Activated naive CD4-positive, alpha-beta T cell treated with anti-CD3 and anti-CD28 coated beads, Interleukin-2, amount 10 ng/mL, durations not matched to agents 7 days and 5 days (primary cell): ENCODE data around the gene CCDC121.
"Not testable (repeated sequence)": the region's sequence is repeated elsewhere in the genome, so short reads cannot be mapped to it uniquely, and the experiment has no call there.

Experiments used
- CTCF ChIA-PET: fragments of 350-600 bp; sonication (Branson Sonifier 250); formaldehyde crosslinking; loops from one replicate; lab custom pipeline; 2021; ENCODE audit warnings: antibody characterized with exemption; lab: Charles Lee
- DNase-seq: peaks from one replicate; pipeline ENCODE4 v3.0.0-alpha.2; 2020
- H3K27ac Mint-ChIP-seq: one replicate; pipeline ENCODE4 v1.8.0; 2021; ENCODE audit warnings: mild to moderate bottlenecking, moderate library complexity, mixed read lengths
- H3K27me3 Mint-ChIP-seq: one replicate; pipeline ENCODE4 v1.8.0; 2021; ENCODE audit warnings: mild to moderate bottlenecking, mixed read lengths
- H3K36me3 Mint-ChIP-seq: one replicate; pipeline ENCODE4 v1.8.0; 2021; ENCODE audit warnings: mixed read lengths
- H3K4me1 Mint-ChIP-seq: one replicate; pipeline ENCODE4 v1.8.0; 2021; ENCODE audit warnings: mixed read lengths
- H3K4me3 Mint-ChIP-seq: one replicate; pipeline ENCODE4 v1.8.0; 2021; ENCODE audit warnings: mild to moderate bottlenecking, moderate library complexity, mixed read lengths
- H3K9me3 Mint-ChIP-seq: one replicate; pipeline ENCODE4 v1.8.0; 2021; ENCODE audit warnings: mixed read lengths

CCDC121 gene

DNA sequence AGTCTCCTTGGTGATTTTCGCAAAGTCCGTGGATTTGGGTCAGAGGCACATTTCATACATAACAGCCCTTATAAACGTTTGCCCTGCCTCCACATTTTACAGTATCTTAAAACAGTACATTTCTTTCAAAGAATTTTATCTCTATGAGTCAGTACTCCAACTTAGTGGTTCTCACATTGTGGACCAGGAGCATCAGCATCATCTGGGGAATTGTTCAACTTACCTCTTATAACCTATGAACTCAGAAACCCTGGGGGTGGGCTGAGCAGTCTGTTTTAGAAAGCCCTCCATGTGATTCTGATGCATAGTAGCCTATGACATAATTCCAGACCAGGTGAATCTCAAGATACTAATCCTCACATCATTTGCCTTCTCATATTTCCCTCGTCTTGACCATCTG is 22.2 kb upstream of the CCDC121 start:
- no peak overlapping the region for H3K27ac Mint-ChIP-seq
- no peaks in the 10 kb centered on the region for H3K4me1 Mint-ChIP-seq
- peaks cover 53% of the 10 kb centered on the region for H3K36me3 Mint-ChIP-seq

DNA sequence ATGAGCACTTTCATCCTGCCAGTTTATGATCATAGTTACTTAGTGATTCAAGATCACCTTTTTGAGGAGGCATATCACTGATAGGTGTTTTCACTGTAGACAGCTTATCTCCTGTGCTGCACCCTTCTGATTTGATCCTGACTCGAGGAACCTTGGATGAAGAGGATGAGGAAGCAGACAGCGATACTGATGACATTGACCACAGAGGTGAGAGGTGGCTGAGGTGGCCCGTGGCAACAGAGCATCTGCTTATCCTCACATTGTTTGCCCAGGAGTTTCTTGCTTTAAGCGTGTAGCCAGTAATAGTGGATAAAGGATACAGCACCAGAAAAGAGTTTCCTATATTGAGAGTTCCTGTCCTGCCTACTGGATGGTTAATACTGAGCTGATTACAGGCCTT is 18.9 kb upstream of the CCDC121 start:
- Mint-ChIP-seq H3K36me3 (peaks cover 36% of the 10 kb centered on the region), H3K27me3 (no peaks in the 10 kb centered on the region), H3K4me3 (no peak overlapping the region), H3K9me3 (no peaks in the 10 kb centered on the region), H3K4me1 (no peaks in the 10 kb centered on the region), H3K27ac (no peak overlapping the region)
- DNase-seq: no peak
- CTCF ChIA-PET: no interaction called here

More for the DNA sequence above, 22.2 kb upstream of the CCDC121 start:
- Mint-ChIP-seq H3K27me3 (no peaks in the 10 kb centered on the region), H3K4me3 (no peak overlapping the region), H3K9me3 (no peaks in the 10 kb centered on the region)
- DNase-seq: no peak
- CTCF ChIA-PET: no interaction called here

DNA sequence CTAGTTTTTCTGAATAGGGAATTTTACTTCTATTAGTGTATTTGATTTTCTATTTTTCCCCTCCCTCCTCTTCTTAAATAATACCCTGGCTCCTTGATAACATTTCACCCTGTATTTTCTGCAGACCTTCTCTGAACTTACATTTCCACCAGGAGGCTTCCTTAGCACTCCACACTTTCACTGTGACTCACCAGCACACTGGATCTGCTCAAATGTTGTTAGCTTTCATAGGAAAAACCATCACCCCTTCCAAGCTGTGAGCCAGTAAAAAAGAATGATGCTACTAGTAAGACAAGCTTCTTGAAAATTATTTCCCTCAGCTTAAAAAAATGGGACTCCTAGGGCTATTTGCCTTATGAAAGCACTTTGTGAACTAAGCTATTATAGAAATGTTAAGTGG is 18.5 kb upstream of the CCDC121 start:
- H3K4me3 Mint-ChIP-seq: no peak overlapping the region

DNA sequence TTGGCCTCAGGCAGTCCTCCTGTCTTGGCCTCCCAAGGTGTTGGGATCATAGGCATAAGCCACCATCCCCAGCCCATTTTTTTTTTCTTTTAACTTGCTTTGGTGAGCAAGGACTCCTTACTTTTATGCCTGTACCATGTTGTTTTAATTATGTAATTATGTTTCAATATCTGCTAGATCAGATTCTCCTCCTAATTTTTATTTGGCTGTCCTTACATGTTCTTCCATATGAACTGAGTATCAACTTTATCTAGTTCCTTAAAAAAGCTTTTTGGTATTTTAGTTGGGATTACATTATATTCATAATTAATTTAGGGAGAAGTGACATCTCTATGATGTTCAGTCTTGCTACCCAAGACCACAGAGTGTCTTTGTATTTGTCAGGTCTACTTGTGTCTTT is 16.4 kb upstream of the CCDC121 start:
- DNase-seq: no peak
- Mint-ChIP-seq H3K36me3 (peaks cover 43% of the 10 kb centered on the region), H3K4me3 (no peak overlapping the region), H3K9me3 (no peaks in the 10 kb centered on the region), H3K27me3 (no peaks in the 10 kb centered on the region), H3K4me1 (no peaks in the 10 kb centered on the region), H3K27ac (no peak overlapping the region)
- CTCF ChIA-PET: interaction anchor here (0.8 kb wide), 1 partner anchor 13 kb away, joined by 3 read pairs; no protein-coding TSS in a partner anchor

More for the DNA sequence above, 18.5 kb upstream of the CCDC121 start:
- Mint-ChIP-seq H3K27me3 (no peaks in the 10 kb centered on the region), H3K4me1 (no peaks in the 10 kb centered on the region), H3K9me3 (no peaks in the 10 kb centered on the region), H3K27ac (no peak overlapping the region), H3K36me3 (peaks cover 35% of the 10 kb centered on the region)
- no peak for DNase-seq
- CTCF ChIA-PET: interaction anchor here (1.4 kb wide), 1 partner anchor 36 kb away, joined by 5 read pairs; no protein-coding TSS in a partner anchor

DNA sequence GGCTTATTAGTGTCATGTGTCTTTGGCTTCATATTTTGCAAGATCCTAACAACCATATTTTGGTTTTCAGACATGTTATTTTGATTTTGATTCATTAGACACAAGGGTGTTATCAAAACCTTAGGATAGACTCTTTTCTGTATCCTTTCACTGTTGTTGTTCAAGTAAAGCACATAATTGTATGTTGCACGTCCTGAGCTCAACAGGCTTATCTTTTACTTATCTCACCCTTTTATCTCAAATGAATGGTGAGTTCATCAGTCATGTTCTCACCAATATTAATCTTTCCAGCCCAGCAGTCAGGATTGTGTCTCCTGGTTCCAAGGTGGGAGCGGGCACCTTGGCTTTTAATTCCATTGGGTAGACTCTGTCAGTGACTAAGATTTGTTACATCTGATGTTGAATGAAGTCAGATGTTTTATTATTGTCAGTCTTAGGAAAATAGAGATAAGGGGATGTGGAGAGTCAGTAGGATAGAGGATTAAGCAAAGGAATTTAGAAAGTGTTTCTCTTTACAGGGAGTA is 12.0 kb upstream of the CCDC121 start:
- no peaks in the 10 kb centered on the region for H3K9me3 Mint-ChIP-seq
- no peaks in the 10 kb centered on the region for H3K27me3 Mint-ChIP-seq
- DNase-seq: no peak
- CTCF ChIA-PET: interaction anchor here (2.2 kb wide), 1 partner anchor 43 kb away, joined by 6 read pairs; no protein-coding TSS in a partner anchor
- H3K4me3 Mint-ChIP-seq: no peak overlapping the region
- peak overlapping the region; percentile 6 for H3K27ac Mint-ChIP-seq
- peaks cover 47% of the 10 kb centered on the region for H3K36me3 Mint-ChIP-seq
- H3K4me1 Mint-ChIP-seq: peaks cover 12% of the 10 kb centered on the region

DNA sequence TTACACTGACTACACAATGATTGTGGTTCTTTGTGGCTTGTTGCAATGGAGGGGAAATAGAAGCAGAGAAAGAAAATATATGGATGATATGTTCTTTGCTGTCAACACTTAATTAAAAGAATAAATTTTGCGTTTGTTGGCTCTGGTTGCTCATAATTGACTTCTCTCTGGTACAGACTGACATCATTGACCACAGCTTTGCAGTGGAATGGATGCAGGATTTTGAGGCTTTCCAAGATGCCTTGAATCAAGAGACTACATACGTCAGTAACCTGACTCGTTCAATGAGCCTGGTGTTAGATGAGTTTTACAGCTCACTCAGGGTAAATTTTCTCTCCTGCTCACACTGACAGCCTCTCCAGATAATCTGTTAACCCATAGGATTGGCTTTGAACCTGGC is 9.9 kb upstream of the CCDC121 start:
- H3K9me3 Mint-ChIP-seq: no peaks in the 10 kb centered on the region
- CTCF ChIA-PET: no interaction called here
- no peaks in the 10 kb centered on the region for H3K27me3 Mint-ChIP-seq
- peaks cover 12% of the 10 kb centered on the region for H3K4me1 Mint-ChIP-seq
- DNase-seq: no peak
- no peak overlapping the region for H3K4me3 Mint-ChIP-seq
- no peak overlapping the region for H3K27ac Mint-ChIP-seq
- peaks cover 59% of the 10 kb centered on the region for H3K36me3 Mint-ChIP-seq

DNA sequence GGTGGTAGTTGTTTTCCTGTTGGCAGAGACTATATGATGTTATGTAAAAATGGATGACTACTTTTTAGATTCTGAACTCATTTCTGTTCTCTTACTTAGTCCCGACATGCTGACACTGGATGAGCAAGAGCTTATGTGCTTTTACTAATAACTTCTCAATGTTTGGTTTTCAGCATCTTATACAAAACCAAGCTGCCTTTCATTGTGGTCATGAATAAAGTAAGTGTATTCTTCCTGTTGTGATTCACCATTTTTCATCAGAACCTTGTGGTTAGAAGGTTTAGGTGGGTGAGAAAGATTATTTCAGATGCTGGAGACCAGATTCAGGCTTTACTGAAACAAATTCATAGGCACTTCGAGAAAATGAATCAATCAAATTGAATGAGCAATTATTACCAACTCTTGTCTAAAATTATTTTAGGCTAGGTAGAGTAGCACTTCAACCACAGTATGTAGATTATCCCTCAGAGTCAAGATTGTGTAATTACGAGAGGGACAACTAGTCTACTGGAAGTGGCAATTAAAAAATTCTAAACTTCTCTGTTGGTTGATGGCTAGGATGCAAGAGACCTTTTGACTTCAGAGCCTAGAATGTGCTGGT is 9.3 kb upstream of the CCDC121 start:
- Mint-ChIP-seq H3K36me3 (peaks cover 58% of the 10 kb centered on the region), H3K27me3 (no peaks in the 10 kb centered on the region), H3K4me3 (no peak overlapping the region), H3K27ac (peak overlapping the region; percentile 71), H3K4me1 (peaks cover 12% of the 10 kb centered on the region), H3K9me3 (no peaks in the 10 kb centered on the region)
- CTCF ChIA-PET: interaction anchor here (0.9 kb wide), 2 partner anchors 42 to 45 kb away, joined by 3 to 4 read pairs; no protein-coding TSS in a partner anchor
- no peak for DNase-seq

DNA sequence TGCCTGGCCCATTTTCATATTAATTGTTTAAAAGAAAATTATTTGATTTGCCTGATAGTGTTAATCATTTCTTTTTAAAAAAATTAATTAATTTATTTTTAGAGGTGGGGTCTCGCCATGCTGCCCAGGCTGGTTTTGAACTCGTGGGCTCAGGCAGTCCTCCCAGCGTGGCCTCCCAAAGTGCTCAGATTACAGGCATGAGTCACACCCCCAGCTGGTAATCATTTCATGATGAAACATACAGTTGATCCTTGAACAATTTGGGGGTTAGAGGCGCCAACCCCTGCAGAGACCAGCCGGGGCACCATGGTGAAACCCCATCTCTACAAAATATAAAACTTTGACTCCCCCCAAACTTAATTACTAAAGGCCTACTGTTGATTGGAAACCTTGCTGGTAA is 8.0 kb upstream of the CCDC121 start:
- no peak overlapping the region for H3K27ac Mint-ChIP-seq
- no peak overlapping the region for H3K4me3 Mint-ChIP-seq
- H3K9me3 Mint-ChIP-seq: no peaks in the 10 kb centered on the region
- peaks cover 57% of the 10 kb centered on the region for H3K36me3 Mint-ChIP-seq
- H3K27me3 Mint-ChIP-seq: no peaks in the 10 kb centered on the region
- DNase-seq: no peak
- H3K4me1 Mint-ChIP-seq: peaks cover 12% of the 10 kb centered on the region
- CTCF ChIA-PET: no interaction called here

DNA sequence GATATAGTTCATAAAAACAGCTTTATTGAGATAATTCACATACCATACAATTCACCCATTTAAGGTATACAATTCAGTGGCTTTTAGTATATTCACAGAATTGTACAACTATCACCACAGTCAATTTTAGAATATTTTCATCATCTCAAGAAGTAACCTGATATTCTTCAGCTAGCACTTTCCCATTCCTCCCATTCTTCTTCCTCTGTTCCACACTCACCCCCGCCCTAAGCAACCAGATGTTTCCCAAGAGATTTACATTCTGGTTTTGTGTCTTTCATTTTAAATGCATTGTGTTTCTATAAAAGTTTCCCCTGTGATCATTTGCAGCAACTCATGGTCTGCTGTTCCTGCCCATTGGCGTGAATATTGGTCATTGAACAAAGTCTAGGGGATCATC is 5.5 kb upstream of the CCDC121 start:
- no peaks in the 10 kb centered on the region for H3K9me3 Mint-ChIP-seq
- H3K4me3 Mint-ChIP-seq: no peak overlapping the region
- H3K4me1 Mint-ChIP-seq: peaks cover 24% of the 10 kb centered on the region
- H3K27me3 Mint-ChIP-seq: no peaks in the 10 kb centered on the region
- no peak overlapping the region for H3K27ac Mint-ChIP-seq
- CTCF ChIA-PET: interaction anchor here (1.5 kb wide), 1 partner anchor 49 kb away, joined by 5 read pairs; no protein-coding TSS in a partner anchor
- H3K36me3 Mint-ChIP-seq: peaks cover 56% of the 10 kb centered on the region
- DNase-seq: no peak

DNA sequence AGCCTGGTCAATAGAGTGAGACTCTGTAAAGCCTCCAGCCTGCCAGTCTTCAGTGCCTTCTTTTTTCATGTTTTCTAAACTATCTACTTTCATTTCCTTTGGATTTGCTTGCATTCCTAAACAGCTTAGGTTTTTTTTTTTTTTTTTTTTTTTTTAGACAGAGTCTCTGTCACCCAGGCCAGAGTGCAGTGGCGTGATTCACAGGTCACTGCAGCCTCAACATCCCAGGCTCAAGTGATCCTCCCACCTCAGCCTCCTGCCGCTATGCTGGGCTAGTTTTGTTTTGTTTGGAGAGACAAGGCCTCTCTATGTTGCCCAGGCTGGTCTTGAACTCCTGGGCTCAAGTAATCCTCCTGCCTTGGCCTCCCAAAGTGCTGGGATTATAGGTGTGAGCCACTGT is 1.4 kb upstream of the CCDC121 start:
- H3K27me3 Mint-ChIP-seq, H3K4me3 Mint-ChIP-seq, CTCF ChIA-PET, H3K9me3 Mint-ChIP-seq, DNase-seq: not testable (repeated sequence)
- Mint-ChIP-seq H3K36me3 (peaks cover 32% of the 10 kb centered on the region), H3K27ac (peak overlapping the region; percentile 11), H3K4me1 (peaks cover 33% of the 10 kb centered on the region)

DNA sequence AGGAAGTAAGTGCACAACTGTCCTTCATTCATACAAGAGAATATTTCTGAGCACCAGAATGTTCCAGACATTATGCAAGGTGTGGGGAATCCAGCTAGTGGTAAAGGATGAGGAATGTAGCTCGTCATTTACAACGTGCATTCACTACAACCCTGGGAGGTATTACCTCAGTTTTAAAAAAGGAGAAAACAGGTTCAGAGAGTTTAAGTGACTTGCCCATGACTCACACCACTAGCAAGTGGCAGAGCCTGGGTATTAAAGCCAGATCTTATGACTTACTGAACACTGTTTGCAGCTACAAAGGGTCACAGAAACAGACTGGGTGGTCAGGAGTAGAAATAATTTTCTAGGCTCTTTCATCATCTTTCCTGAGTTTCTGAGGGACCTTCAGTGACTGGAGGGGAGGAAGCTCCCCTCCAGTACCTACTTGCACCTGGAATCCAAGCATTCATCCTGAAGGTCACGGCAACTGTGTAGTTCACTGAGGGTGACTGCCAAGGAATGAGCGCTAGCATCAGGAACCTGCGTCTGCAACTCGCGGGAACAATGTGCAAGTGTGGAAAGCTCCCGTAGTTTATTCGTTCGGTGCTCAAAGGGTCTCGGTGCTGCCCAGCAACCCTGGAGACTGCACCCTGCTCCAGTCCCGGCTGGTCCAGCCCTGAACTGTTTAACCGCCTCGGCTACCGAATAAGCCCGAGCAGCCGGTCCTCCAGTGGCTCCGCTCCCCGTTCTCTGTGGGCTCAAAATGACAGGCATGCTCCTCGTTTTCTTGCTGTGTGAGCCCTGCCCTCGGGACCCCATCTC is 647 bp downstream of the CCDC121 start:
- DNase-seq: no peak
- Mint-ChIP-seq H3K9me3 (no peaks in the 10 kb centered on the region), H3K27me3 (no peaks in the 10 kb centered on the region), H3K4me3 (no peak overlapping the region), H3K4me1 (peaks cover 33% of the 10 kb centered on the region), H3K27ac (no peak overlapping the region), H3K36me3 (peaks cover 31% of the 10 kb centered on the region)
- CTCF ChIA-PET: interaction anchor here (1.6 to 3.4 kb wide), 2 partner anchors 55 to 218 kb away, joined by 3 to 13 read pairs; partner anchors contain the start of gene PPM1G

DNA sequence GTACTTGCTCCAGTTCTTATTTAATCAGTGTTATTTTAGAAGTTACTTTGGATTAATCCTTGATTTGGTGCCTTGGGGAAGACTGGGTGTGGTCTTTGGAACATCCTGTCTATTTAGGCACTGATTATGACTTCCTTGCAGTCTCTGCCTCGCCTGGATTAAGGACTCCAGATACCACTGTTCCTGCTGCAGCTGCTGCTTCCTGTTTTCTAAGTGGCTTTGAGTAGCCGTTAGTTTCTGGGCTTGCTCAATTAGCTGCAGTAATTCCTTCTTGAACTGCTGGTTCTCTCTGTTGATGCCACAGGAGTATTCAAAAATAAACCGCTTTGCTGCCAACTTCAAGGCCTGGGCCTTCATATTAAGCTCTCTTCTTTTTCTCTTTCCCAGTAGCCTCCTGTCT is 1.9 kb downstream of the CCDC121 start:
- Mint-ChIP-seq H3K4me1 (peaks cover 33% of the 10 kb centered on the region), H3K36me3 (peaks cover 33% of the 10 kb centered on the region)
- not testable (repeated sequence) for DNase-seq, H3K27ac Mint-ChIP-seq, H3K9me3 Mint-ChIP-seq, H3K4me3 Mint-ChIP-seq, H3K27me3 Mint-ChIP-seq
- CTCF ChIA-PET: interaction anchor here (1.6 to 3.4 kb wide), 2 partner anchors 56 to 217 kb away, joined by 3 to 13 read pairs; partner anchors contain the start of gene PPM1G

DNA sequence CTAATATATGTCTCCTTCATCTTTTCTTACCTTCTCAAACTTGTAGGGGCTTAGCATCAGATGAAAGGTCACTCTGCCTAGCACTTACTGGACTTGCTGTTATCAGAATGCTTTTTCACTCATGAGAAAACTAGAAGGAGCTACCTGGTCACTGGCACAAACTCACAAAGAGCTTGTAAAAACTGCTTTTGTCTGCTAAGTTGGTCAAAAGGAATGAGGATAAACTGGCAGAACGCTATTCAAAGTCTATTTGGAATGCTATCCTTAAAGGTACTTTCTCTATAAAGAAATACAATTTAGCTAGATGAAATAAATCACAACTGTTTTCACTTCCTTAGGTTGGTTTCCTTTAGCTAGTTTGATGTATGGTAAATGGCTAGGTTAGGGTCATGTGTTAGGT is 2.5 kb downstream of the CCDC121 start:
- DNase-seq, H3K27ac Mint-ChIP-seq, H3K27me3 Mint-ChIP-seq, H3K4me3 Mint-ChIP-seq, H3K9me3 Mint-ChIP-seq: not testable (repeated sequence)
- CTCF ChIA-PET: interaction anchor here (3.4 kb wide), 1 partner anchor 57 kb away, joined by 13 read pairs; no protein-coding TSS in a partner anchor
- Mint-ChIP-seq H3K4me1 (peaks cover 30% of the 10 kb centered on the region), H3K36me3 (peaks cover 33% of the 10 kb centered on the region)

DNA sequence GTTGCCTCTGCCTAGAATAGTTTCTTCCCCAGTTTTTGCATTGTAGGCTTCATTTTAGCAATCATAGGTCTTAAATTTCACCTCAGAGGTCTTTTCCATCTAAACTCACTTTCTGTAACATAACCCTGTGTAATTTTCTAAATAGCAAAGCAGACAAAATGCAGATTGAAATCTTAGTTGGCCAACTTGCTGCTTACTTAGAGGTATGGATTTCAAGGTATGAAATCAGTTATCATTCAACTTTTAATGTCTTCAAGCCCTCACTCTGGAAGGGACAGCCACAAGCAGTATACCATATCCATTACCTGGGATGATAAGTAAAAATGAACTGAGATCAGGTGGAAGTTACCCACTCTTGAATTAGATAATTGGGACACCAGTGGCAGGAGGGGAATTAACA is 3.9 kb downstream of the CCDC121 start:
- Mint-ChIP-seq H3K27me3 (no peaks in the 10 kb centered on the region), H3K36me3 (peaks cover 36% of the 10 kb centered on the region), H3K4me3 (no peak overlapping the region), H3K9me3 (no peaks in the 10 kb centered on the region), H3K27ac (no peak overlapping the region), H3K4me1 (peaks cover 22% of the 10 kb centered on the region)
- CTCF ChIA-PET: no interaction called here
- DNase-seq: no peak
